Stomach (tissue), 9 donors: ENCODE results near the gene DLG5. TPM values are rescaled to one million over a fixed set of nuclear protein-coding genes. Genes with fewer than 3 reads are reported as not detected.

Experiments used
- DNase-seq, 2 donors: peaks; one replicate each; pipeline versions ENCODE4 v3.0.0 to v3.0.0-alpha.2; 2013 to 2019
- H3K27ac ChIP-seq, 5 donors: fragments of 200-600 bp in 4 of 5; sonication (generic) in 4 of 5; one replicate each; pipeline ENCODE4 v1.5.1; 2013 to 2019; ENCODE audit warnings: mild to moderate bottlenecking in 1 of 5, moderate library complexity in 1 of 5
- H3K27me3 ChIP-seq, 3 donors: fragments of 200-600 bp; sonication (generic); one replicate each; pipeline ENCODE4 v1.5.1; 2017 to 2019; ENCODE audit warnings: mixed run types in 1 of 3
- H3K36me3 ChIP-seq, 4 donors: fragments of 200-600 bp; sonication (generic); 1 replicate in 3 of 4; 2 replicates in 1 of 4; pipeline ENCODE4 v1.5.1; 2016 to 2019
- H3K4me1 ChIP-seq, 4 donors: fragments of 200-600 bp; sonication (generic); one replicate each; pipeline ENCODE4 v1.5.1; 2016 to 2019
- H3K4me3 ChIP-seq, 4 donors: fragments of 200-600 bp; sonication (generic) in 3 of 4; one replicate each; pipeline ENCODE4 v1.5.1; 2016 to 2019; ENCODE audit warnings: mild to moderate bottlenecking in 1 of 4
- H3K9me3 ChIP-seq, 4 donors: fragments of 200-600 bp; sonication (generic); one replicate each; pipeline ENCODE4 v1.5.1; 2016 to 2019
- EP300 ChIP-seq: sonication (generic); formaldehyde crosslinking; IDR thresholded peaks from one replicate; pipeline ENCODE4 v1.6.1; 2017; ENCODE audit warnings: antibody characterized with exemption
- POLR2A ChIP-seq, 4 donors: fragments of 450-650 bp; IDR thresholded peaks; one replicate each; pipeline ENCODE4 v1.6.1; 2016; ENCODE audit warnings: antibody characterized with exemption in 4 of 4, control low read depth in 2 of 4, mild to moderate bottlenecking in 1 of 4, moderate library complexity in 1 of 4
- POLR2AphosphoS5 ChIP-seq, 3 donors: sonication (generic); formaldehyde crosslinking; IDR thresholded peaks; one replicate each; pipeline ENCODE4 v1.6.1; 2016; ENCODE audit warnings: antibody characterized with exemption in 3 of 3
- WGBS, 5 donors: extraction: QIAGEN DNeasy Blood & Tissue Kit in 3 of 5; methylation state at CpG; one replicate each; pipeline versions ENCODE4 v1.1.5 to v1.1.7; 2013 to 2018; 5-methylcytosine and 5-hydroxymethylcytosine counted together
- intact Hi-C: fragments of 100-400 bp; cut with DNase I; formaldehyde crosslinking; loops from one replicate; pipeline ENCODE4 v1.15.1; 2023; ENCODE audit warnings: low total_unique reads
- polyA plus RNA-seq, 3 donors: library from polyadenylated mRNA; stranded (reverse); fragments of 200-250 nt; gene quantifications; one replicate each; pipeline ENCODE4 v1.2.3, GENCODE V29; 2013
- total RNA-seq, 5 donors: library from RNA; depleted of rRNA; stranded (reverse); fragments of >200 nt; gene quantifications; one replicate each; pipeline versions ENCODE4 v1.1.0 to v1.2.3, GENCODE V29; 2014 to 2016
- TF ChIP-seq, protein P1 (sequence below), 7 experiments: fragments of 450-650 bp in 4 of 7; fragments of 200-600 bp in 3 of 7; sonication (generic) in 3 of 7; IDR thresholded peaks; one replicate each; pipeline ENCODE4 v1.5.1; 2016 to 2019; ENCODE audit warnings: antibody characterized with exemption in 7 of 7, control low read depth in 2 of 7, mild to moderate bottlenecking in 1 of 7
- donor health status: healthy with polysubstance abuse.
- donor health status: Bipolar disorder and iron deficiency.
- donor health status: healthy.

DLG5 gene
- total and polyA plus RNA-seq, 8 donors: 9.2 to 134 (median 32.7) TPM

DNA sequence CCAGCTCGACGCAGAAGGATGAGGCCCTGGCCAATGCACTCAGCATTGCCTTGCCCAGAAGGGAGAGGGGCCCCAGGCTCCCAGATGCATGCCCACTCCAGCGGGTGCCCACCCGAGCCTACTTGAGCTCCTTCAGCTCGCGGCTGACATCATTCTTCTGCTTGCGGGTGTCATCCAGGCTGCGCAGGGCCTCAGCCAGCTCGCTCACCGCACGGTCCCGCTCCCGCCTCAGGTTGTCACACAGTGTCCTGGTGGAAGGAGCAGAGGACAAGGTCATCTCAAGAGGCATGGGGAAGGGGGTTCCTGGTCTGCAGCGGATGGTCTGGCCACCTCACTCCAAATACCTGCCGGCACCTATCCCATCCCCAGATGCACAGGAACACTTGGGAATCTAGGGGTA is 92.8 kb downstream of the DLG5 start:
- DNase-seq: no peak
- H3K4me1 ChIP-seq: peaks cover 0 to 30% (median 1%) of the 10 kb centered on the region in 4 donors
- 93 to 99% (median 96%) methylated on average over 8 to 15 of the region's 15 CpGs for WGBS, 5 donors
- TF ChIP-seq EP300 (no peak), POLR2A (IDR thresholded peaks at IDR 0.05) (no peak), POLR2AphosphoS5 (IDR thresholded peaks at IDR 0.05) (no peak)
- TF ChIP-seq, protein P1, sequence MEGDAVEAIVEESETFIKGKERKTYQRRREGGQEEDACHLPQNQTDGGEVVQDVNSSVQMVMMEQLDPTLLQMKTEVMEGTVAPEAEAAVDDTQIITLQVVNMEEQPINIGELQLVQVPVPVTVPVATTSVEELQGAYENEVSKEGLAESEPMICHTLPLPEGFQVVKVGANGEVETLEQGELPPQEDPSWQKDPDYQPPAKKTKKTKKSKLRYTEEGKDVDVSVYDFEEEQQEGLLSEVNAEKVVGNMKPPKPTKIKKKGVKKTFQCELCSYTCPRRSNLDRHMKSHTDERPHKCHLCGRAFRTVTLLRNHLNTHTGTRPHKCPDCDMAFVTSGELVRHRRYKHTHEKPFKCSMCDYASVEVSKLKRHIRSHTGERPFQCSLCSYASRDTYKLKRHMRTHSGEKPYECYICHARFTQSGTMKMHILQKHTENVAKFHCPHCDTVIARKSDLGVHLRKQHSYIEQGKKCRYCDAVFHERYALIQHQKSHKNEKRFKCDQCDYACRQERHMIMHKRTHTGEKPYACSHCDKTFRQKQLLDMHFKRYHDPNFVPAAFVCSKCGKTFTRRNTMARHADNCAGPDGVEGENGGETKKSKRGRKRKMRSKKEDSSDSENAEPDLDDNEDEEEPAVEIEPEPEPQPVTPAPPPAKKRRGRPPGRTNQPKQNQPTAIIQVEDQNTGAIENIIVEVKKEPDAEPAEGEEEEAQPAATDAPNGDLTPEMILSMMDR (IDR thresholded peaks at IDR 0.05): no peak
- no peaks in the 10 kb centered on the region for H3K27me3 ChIP-seq
- intact Hi-C loops: no loop called here
- H3K36me3 ChIP-seq: peaks cover 52 to 94% (median 89%) of the 10 kb centered on the region in 4 donors
- H3K9me3 ChIP-seq: no peaks in the 10 kb centered on the region
- H3K4me3 ChIP-seq: no peak overlapping the region
- H3K27ac ChIP-seq: no peak overlapping the region

DNA sequence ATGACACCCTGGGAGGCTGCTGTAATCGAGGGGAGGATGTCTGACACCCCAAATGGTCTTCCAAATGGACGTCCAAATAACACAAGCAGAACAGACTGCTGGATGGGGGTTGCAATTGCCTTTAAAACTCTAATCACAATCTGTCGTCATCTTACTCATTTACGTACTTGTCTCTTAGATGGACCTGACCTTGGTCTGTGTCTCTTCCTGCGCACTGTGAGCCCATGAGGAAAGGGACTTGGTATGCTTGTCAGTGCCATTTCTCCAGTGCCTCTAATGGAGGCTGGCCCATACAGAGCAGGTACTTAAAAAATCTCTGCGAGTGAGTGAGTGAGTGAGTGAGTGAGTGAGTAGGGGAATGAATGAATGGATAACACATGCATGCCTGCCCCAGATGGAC is 93.3 kb downstream of the DLG5 start:
- Histone ChIP-seq H3K36me3 (peaks cover 55 to 94% (median 89%) of the 10 kb centered on the region in 4 donors), H3K4me3 (no peak overlapping the region), H3K27ac (no peak overlapping the region), H3K27me3 (no peaks in the 10 kb centered on the region), H3K9me3 (no peaks in the 10 kb centered on the region), H3K4me1 (peaks cover 0 to 24% (median 0%) of the 10 kb centered on the region in 4 donors)
- TF ChIP-seq POLR2AphosphoS5 (IDR thresholded peaks at IDR 0.05): no peak
- TF ChIP-seq, protein P1 (IDR thresholded peaks at IDR 0.05): no peak
- no peak for TF ChIP-seq POLR2A (IDR thresholded peaks at IDR 0.05)
- TF ChIP-seq EP300: no peak
- DNase-seq: no peak
- intact Hi-C loops: no loop called here
- WGBS, 5 donors: 92 to 95% (median 93%) methylated on average over 6 of the region's 6 CpGs

DNA sequence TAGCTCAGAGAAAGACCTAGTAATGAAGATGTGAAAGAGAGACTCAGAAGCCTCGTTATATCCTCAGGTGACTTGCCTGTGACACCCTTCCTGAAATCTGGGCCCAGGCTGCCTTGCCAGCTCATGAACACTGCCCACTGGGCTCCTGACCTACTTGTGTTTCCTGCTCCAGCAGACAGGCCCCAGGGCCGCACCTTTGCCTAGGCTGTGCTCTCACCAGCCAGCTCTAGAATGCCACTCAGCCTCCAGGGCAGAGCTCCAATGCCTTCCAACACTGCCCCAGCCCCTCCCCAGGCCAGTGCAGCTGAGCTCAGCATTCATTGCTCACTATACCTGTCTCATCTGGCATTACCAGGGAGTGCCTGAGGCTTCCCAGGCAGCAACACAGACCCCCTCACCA is 94.3 kb downstream of the DLG5 start:
- no peaks in the 10 kb centered on the region for H3K9me3 ChIP-seq
- no peak for DNase-seq
- H3K4me1 ChIP-seq: peaks cover 0 to 15% (median 0%) of the 10 kb centered on the region in 4 donors
- no peaks in the 10 kb centered on the region for H3K27me3 ChIP-seq
- peaks cover 55 to 94% (median 89%) of the 10 kb centered on the region in 4 donors for H3K36me3 ChIP-seq
- TF ChIP-seq, protein P1 (IDR thresholded peaks at IDR 0.05): no peak
- no peak for TF ChIP-seq POLR2AphosphoS5 (IDR thresholded peaks at IDR 0.05)
- no peak for TF ChIP-seq POLR2A (IDR thresholded peaks at IDR 0.05)
- TF ChIP-seq EP300: no peak
- H3K27ac ChIP-seq: no peak overlapping the region
- no peak overlapping the region for H3K4me3 ChIP-seq
- intact Hi-C loops: no loop called here
- WGBS, 5 donors: 67 to 79% (median 69%) methylated on average over 1 to 2 of the region's 2 CpGs

DNA sequence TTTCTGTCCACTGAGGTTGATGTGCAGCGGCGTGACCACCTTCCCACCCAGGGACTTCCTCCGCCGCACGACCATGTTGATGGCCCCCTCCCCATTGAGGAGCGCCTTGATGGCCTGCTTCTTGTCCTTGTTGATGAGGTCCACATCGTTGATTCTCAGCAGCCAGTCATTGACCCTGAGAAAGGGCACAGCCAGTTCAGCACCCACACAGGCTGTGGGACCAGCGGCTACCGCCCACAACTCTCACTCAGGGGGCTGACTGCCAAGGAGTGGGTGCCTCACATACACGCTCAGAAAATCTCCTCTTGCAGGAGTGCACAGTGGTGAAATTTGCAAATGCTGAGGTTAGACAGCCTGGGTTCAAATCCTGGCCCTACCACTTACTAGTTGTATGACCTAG is 97.2 kb downstream of the DLG5 start:
- DNase-seq: no peak
- no peaks in the 10 kb centered on the region for H3K27me3 ChIP-seq
- 90 to 95% (median 91%) methylated on average over 5 to 10 of the region's 10 CpGs for WGBS, 5 donors
- no peak overlapping the region for H3K4me3 ChIP-seq
- H3K9me3 ChIP-seq: no peaks in the 10 kb centered on the region
- intact Hi-C loops: no loop called here
- no peaks in the 10 kb centered on the region for H3K4me1 ChIP-seq
- TF ChIP-seq, protein P1 (IDR thresholded peaks at IDR 0.05): no peak
- TF ChIP-seq EP300 (no peak), POLR2AphosphoS5 (IDR thresholded peaks at IDR 0.05) (no peak), POLR2A (IDR thresholded peaks at IDR 0.05) (no peak)
- H3K36me3 ChIP-seq: peaks cover 54 to 100% (median 100%) of the 10 kb centered on the region in 4 donors
- no peak overlapping the region for H3K27ac ChIP-seq
